Renal pelvis (tissue), 4 donors: ENCODE results near the gene SMG6. TPM values are rescaled to one million over a fixed set of nuclear protein-coding genes. Genes with fewer than 3 reads are reported as not detected.

Experiments
- DNase-seq: peaks from one replicate; pipeline ENCODE4 v3.0.0-alpha.2; 2013
- polyA plus RNA-seq, 3 donors: library from polyadenylated mRNA; unstranded; fragments of 120-200 nt; gene quantifications; one replicate each; pipeline ENCODE4 v1.2.1, GENCODE V29; 2013; ENCODE audit not compliant: insufficient read length in 3 of 3

SMG6 gene
- polyA plus RNA-seq, 3 donors = 31.9 to 38.1 (median 32.9) TPM

DNA sequence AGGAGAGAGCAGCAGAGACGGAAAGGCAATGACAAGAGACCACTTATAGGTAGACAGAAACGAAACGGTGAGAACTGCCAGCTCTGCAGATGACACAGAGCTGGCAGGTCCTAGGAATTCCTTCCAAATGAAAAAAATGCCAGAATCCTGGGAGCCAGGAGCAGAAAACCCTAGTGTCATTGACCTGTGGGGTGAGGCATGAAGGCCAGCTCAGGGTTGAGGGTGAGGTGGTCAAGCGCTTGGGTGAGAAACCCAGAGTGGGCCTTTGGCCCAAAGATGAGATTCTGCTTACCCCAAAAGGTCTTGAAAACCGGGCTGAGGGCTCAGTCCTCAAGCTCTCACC, 239.5 kb downstream of the SMG6 start:
- no peak for DNase-seq

DNA sequence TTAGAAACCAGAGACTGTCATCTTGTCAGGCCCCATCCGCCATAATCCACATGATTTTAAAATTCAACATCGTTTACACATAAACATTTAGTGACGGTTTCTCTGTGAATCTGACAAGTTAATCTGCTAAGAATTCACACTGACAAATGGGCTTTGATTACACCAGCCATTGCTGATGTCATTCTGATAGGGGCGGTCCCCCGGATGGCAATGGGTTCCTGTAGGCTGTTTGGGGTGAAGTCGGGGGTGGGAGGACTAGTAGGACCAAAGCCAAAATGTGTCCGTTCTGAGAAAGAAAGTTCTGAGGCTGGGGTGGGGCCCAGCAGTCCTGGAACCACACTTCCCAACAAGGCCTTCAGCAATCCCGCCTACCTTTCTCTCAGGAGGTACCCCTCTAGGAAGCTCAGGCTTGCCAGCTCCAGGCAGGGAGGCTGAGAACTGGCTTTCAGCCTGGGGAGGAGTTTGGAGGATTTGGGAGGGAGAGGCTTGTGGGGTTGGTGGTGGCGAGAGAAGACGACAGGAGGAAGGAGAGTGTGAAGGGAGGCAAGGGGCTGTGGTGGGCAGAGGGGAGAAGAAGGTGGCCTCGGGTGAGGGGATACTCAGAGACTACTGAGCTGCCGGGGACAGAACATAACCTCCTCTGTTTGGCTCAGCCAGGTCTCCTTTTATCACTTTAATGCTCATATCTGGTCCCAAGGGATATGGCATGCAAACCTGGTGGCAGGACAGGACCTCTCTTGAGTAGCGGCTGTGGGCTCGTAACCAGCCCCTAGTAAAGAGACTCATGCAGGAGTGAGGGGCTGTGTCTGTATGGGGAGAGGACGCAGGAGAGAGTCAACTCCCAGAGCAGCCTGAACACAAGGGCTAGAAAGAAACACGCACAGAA, 240.1 kb downstream of the SMG6 start:
- no peak for DNase-seq

DNA sequence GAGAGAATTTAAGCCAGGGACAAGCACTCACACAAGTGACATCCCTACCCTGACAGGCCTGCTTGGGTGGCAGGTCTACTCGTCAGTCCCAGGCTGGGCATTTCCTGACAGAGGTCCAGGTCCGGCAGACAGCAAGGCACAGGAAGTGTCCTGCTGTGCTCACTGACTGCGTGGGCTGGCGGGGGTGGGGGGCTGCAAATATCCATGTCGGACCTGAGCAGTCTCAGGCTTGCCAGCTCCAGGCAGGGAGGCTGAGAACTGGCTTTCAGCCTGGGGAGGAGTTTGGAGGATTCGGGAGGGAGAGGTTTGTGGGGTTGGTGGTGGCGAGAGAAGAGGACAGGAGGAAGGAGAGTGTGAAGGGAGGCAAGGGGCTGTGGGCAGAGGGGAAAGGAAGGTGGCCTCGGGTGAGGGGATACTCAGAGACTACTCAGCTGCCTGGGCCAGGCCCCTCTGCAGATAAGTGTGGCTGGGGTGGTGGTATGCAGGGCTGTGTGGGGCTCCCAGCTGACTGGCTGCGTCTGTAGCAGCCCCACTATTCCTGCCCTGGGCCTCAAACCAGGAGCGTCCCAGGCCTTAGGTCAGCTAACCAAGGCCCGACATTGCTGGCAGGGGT, 240.9 kb downstream of the SMG6 start:
- DNase-seq = no peak

DNA sequence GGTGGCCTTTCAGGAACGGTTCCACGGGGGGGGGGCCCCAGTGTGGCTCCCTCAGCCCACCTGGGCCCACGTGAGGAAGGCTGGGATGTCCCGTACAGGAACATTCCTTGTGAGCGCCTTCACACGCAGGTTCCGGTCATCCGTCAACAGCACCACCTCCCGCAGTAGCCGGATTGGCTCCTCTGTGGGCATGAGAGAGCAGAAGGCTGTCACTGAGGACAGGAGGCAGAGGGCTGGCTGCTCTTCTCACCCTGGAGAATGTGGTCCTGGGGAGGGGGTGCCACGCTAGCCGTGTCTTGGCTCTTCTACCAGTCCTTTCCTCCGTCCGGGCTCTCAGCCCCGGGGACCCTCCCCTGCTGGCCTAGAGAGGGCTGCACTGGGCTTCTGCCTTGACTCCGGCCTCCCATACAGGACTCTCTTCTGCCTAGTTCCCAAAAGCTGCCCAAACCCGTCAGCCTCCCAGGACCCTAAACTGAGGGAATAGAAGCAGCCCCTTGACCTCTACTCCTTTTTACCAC, 242.1 kb downstream of the SMG6 start:
- no peak for DNase-seq

GRCh38 chr17:2060681-2061440, 242.7 kb downstream of the SMG6 start:
- DNase-seq = no peak

- DNase-seq = no peak
Measured at GRCh38 chr17:2060385-2060658, 243.3 kb downstream of the SMG6 start.

DNA sequence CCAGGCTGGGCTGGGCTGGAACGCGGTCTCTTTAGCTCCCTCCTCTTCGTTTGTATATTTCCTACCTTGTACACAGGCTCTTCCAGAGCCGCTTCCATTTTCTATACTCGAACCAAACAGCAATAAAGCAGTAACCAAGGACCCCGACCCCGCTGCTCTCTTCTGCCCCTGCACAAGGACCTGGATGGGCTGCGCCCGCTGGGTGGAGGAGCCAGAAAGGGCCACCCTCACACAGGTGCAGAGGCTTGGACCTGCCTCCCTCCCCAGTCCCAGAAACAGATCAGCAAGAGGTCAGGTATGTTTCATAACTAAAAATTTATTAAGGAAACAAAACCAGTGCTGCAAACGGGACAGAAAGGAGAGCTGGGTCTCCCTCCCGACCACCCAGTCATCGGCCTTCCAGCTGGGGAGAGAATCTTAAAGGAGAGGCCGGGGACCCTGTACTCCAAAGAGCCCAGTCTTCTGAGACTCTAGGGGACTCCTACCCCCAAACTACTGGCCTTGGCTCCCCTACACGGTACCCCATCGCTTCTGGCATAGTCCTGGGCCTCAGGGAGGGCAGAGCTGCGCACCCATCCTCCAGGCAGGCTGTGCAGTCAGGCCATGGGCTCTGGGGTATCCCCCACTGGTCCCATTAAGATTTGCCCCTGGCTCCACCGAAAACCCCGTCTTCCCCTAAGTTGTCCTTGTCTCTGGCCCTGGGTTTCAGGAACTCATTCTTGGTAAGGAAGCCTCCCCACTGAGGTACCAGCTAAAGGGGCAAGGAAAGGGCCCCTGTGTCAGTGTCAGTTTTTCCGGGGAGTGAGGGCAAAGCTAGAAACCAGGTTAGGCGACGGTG, 243.8 kb downstream of the SMG6 start:
- DNase-seq = no peak

DNA sequence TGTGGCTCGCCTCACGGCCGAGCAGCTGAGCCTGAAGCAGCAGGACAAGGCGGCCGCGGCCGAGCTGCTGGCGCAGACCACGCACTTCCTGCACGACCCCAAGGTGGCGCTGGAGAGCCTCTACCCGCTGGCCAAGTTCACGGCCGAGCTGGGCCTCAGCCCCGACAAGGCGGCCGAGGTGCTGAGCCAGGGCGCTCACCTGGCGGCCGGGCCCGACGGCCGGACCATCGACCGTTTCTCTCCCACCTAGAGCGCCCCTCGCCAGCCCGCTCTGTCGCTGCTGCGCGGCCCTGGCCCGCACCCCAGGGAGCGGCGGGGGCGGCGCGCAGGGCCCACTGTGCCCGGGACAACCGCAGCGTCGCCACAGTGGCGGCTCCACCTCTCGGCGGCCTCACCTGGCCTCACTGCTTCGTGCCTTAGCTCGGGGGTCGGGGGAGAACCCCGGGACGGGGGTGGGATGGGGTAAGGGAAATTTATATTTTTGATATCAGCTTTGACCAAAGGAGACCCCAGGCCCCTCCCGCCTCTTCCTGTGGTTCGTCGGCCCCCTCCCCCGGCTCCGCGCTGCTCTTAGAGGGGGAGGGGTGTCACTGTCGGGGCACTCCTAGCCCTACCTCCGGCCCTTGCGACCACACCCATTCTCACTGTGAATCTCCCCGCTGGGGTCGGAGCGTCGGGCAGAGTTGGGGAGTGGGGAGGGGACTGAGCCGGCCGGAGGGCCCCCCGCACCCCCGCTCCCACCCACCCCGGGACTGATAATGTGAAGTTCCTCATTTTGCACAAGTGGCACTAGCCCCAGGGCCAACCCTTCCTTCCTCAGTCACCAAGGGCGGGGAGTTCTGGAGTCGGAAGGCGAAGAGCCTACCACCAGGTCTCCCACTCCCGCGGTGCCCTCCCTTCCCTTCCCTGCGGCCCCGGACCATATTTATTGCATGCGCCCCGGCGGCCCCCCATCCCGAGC, 244.7 kb downstream of the SMG6 start:
- DNase-seq = no peak

- no peak for DNase-seq
Measured at GRCh38 chr17:2057760-2058585, 245.6 kb downstream of the SMG6 start.

- no peak for DNase-seq
Measured at GRCh38 chr17:2057175-2057759, 246.3 kb downstream of the SMG6 start.

- DNase-seq = no peak
Measured at GRCh38 chr17:2056206-2057174, 247.1 kb downstream of the SMG6 start.

- DNase-seq = no peak
Measured at GRCh38 chr17:2055292-2056205, 248.0 kb downstream of the SMG6 start.

- DNase-seq = no peak
Measured at GRCh38 chr17:2054512-2055291, 248.9 kb downstream of the SMG6 start, which contains the start of gene HIC1. Gene HIC1 (plus strand): TSS chr17:2055103. CDS start chr17:2056691, 1,588 bp downstream.

- DNase-seq = no peak
Measured at GRCh38 chr17:2054262-2054511, 249.4 kb downstream of the SMG6 start.

- DNase-seq = no peak
Measured at GRCh38 chr17:2053380-2054261, 250.0 kb downstream of the SMG6 start.
